LNCAP (cell line): ENCODE results near the gene SEC14L3.

Source experiments
- CTCF ChIP-seq: fragments of 450-650 bp; IDR thresholded peaks from 2 replicates; pipeline ENCODE4 v1.5.1; 2017; ENCODE audit warnings: mild to moderate bottlenecking

Gene SEC14L3

GRCh38 chr22:30438559-30438958 is 33.3 kb downstream of the SEC14L3 start:
- TF ChIP-seq CTCF: no peak

- TF ChIP-seq CTCF: no peak
Observed at GRCh38 chr22:30436196-30436595, 35.6 kb downstream of the SEC14L3 start.

- no peak for TF ChIP-seq CTCF
Observed at GRCh38 chr22:30435674-30436126, 36.1 kb downstream of the SEC14L3 start.

GRCh38 chr22:30434843-30435242 is 37.0 kb downstream of the SEC14L3 start:
- no peak for TF ChIP-seq CTCF

- TF ChIP-seq CTCF: no peak
Observed at GRCh38 chr22:30433773-30434172, 38.0 kb downstream of the SEC14L3 start.

GRCh38 chr22:30433227-30433626 is 38.6 kb downstream of the SEC14L3 start:
- no peak for TF ChIP-seq CTCF

- TF ChIP-seq CTCF: no peak
Observed at GRCh38 chr22:30432520-30432919, 39.3 kb downstream of the SEC14L3 start.

GRCh38 chr22:30432096-30432495 is 39.7 kb downstream of the SEC14L3 start:
- no peak for TF ChIP-seq CTCF
